Measurements from ENCODE around the gene ERCC4.

Gene ERCC4

GRCh38 chr16:13913374-13914292 lies 6.3 kb upstream of the ERCC4 start:
- Histone ChIP-seq H3K79me2 (ENCODE audit: control insufficient read depth, insufficient read depth, low read length, poor library complexity) (no peaks in the 10 kb centered on the region), H3K14ac (ENCODE audit: low read length) (no peak overlapping the region), H4K12ac (ENCODE audit: low read depth, low read length) (no peak overlapping the region), H4K8ac (ENCODE audit: low read depth, low read length) (no peak overlapping the region), H3K18ac (ENCODE audit: low read length) (no peak overlapping the region), H3K9me3 (ENCODE audit: insufficient read depth, low read depth, low read length) (no peaks in the 10 kb centered on the region), H3K4ac (ENCODE audit: low read depth, low read length) (no peak overlapping the region), H3K36me3 (ENCODE audit: control insufficient read depth in 1 of 2, insufficient read depth in 2 of 2, low read length in 2 of 2) (no peaks in the 10 kb centered on the region), H4K91ac (ENCODE audit: low read depth, low read length) (no peak overlapping the region), H3K4me2 (ENCODE audit: low read length) (no peak overlapping the region), H3K9ac (ENCODE audit: low read length) (no peak overlapping the region), H2BK12ac (ENCODE audit: low read length) (no peak overlapping the region), H2AFZ (ENCODE audit: insufficient read depth, low read length, poor library complexity) (no peak overlapping the region), H2BK5ac (ENCODE audit: low read depth, low read length, poor library complexity) (no peak overlapping the region), H2AK5ac (ENCODE audit: low read length) (no peak overlapping the region), H2BK120ac (ENCODE audit: insufficient read depth, low read length, poor library complexity) (no peak overlapping the region), H3K4me1 (ENCODE audit: control insufficient read depth in 1 of 2, insufficient read depth in 2 of 2, low read length in 2 of 2) (no peaks in the 10 kb centered on the region), H3K27ac (ENCODE audit: low read depth, low read length) (no peak overlapping the region), H3K4me3 (ENCODE audit: low read depth, low read length) (no peak overlapping the region), H3K23ac (ENCODE audit: low read length) (no peak overlapping the region), H3K79me1 (ENCODE audit: low read length) (no peaks in the 10 kb centered on the region), H3K27me3 (ENCODE audit: insufficient read depth, low read length) (no peaks in the 10 kb centered on the region)
- WGBS (ENCODE audit: extremely low coverage, insufficient coverage, insufficient read length) = no CpG with 5 or more reads among the region's 7 CpGs
- no peak for DNase-seq

- Histone ChIP-seq H3K14ac (ENCODE audit: low read length) (no peak overlapping the region), H3K18ac (ENCODE audit: low read length) (no peak overlapping the region), H3K79me1 (ENCODE audit: low read length) (peaks cover 1% of the 10 kb centered on the region), H3K36me3 (ENCODE audit: control insufficient read depth in 1 of 2, insufficient read depth in 2 of 2, low read length in 2 of 2) (no peaks in the 10 kb centered on the region), H2BK12ac (ENCODE audit: low read length) (no peak overlapping the region), H3K23ac (ENCODE audit: low read length) (no peak overlapping the region), H3K9ac (ENCODE audit: low read length) (no peak overlapping the region), H2AFZ (ENCODE audit: insufficient read depth, low read length, poor library complexity) (no peak overlapping the region), H4K8ac (ENCODE audit: low read depth, low read length) (no peak overlapping the region), H3K27me3 (ENCODE audit: insufficient read depth, low read length) (no peaks in the 10 kb centered on the region), H3K4me3 (ENCODE audit: low read depth, low read length) (no peak overlapping the region), H3K4me2 (ENCODE audit: low read length) (no peak overlapping the region), H2BK120ac (ENCODE audit: insufficient read depth, low read length, poor library complexity) (no peak overlapping the region), H4K91ac (ENCODE audit: low read depth, low read length) (no peak overlapping the region), H3K4ac (ENCODE audit: low read depth, low read length) (no peak overlapping the region), H3K4me1 (ENCODE audit: control insufficient read depth in 1 of 2, insufficient read depth in 2 of 2, low read length in 2 of 2) (peaks cover 0 to 2% of the 10 kb centered on the region in 2 experiments), H2BK5ac (ENCODE audit: low read depth, low read length, poor library complexity) (no peak overlapping the region), H3K79me2 (ENCODE audit: control insufficient read depth, insufficient read depth, low read length, poor library complexity) (peaks cover 1% of the 10 kb centered on the region), H4K12ac (ENCODE audit: low read depth, low read length) (no peak overlapping the region), H2AK5ac (ENCODE audit: low read length) (no peak overlapping the region), H3K9me3 (ENCODE audit: insufficient read depth, low read depth, low read length) (no peaks in the 10 kb centered on the region), H3K27ac (ENCODE audit: low read depth, low read length) (no peak overlapping the region)
- no peak for DNase-seq
- no CpG with 5 or more reads among the region's 10 CpGs for WGBS (ENCODE audit: extremely low coverage, insufficient coverage, insufficient read length)
These were observed 4.8 kb upstream of the ERCC4 start for GRCh38 chr16:13915033-13915635.

GRCh38 chr16:13919330-13919682 lies 648 bp upstream of the ERCC4 start:
- Histone ChIP-seq H3K23ac (ENCODE audit: low read length) (no peak overlapping the region), H3K36me3 (ENCODE audit: control insufficient read depth in 1 of 2, insufficient read depth in 2 of 2, low read length in 2 of 2) (peaks cover 3 to 4% of the 10 kb centered on the region in 2 experiments), H3K4me1 (ENCODE audit: control insufficient read depth in 1 of 2, insufficient read depth in 2 of 2, low read length in 2 of 2) (peaks cover 3 to 7% of the 10 kb centered on the region in 2 experiments), H3K27me3 (ENCODE audit: insufficient read depth, low read length) (no peaks in the 10 kb centered on the region), H2BK120ac (ENCODE audit: insufficient read depth, low read length, poor library complexity) (no peak overlapping the region), H4K91ac (ENCODE audit: low read depth, low read length) (no peak overlapping the region), H2AK5ac (ENCODE audit: low read length) (no peak overlapping the region), H3K4me2 (ENCODE audit: low read length) (peak overlapping the region; percentile 84), H4K8ac (ENCODE audit: low read depth, low read length) (peak overlapping the region; percentile 69), H2BK12ac (ENCODE audit: low read length) (no peak overlapping the region), H3K9ac (ENCODE audit: low read length) (peak overlapping the region; percentile 45), H2AFZ (ENCODE audit: insufficient read depth, low read length, poor library complexity) (peak overlapping the region; percentile 70), H3K14ac (ENCODE audit: low read length) (peak overlapping the region; percentile 26), H3K27ac (ENCODE audit: low read depth, low read length) (peak overlapping the region; percentile 21), H3K18ac (ENCODE audit: low read length) (no peak overlapping the region), H3K4me3 (ENCODE audit: low read depth, low read length) (no peak overlapping the region), H3K9me3 (ENCODE audit: insufficient read depth, low read depth, low read length) (no peaks in the 10 kb centered on the region), H3K4ac (ENCODE audit: low read depth, low read length) (no peak overlapping the region), H4K12ac (ENCODE audit: low read depth, low read length) (peak overlapping the region; percentile 19), H3K79me2 (ENCODE audit: control insufficient read depth, insufficient read depth, low read length, poor library complexity) (peaks cover 5% of the 10 kb centered on the region), H2BK5ac (ENCODE audit: low read depth, low read length, poor library complexity) (no peak overlapping the region), H3K79me1 (ENCODE audit: low read length) (peaks cover 4% of the 10 kb centered on the region)
- no CpG with 5 or more reads among the region's 3 CpGs for WGBS (ENCODE audit: extremely low coverage, insufficient coverage, insufficient read length)
- peak in 1 of 2 donors; percentile 63 for DNase-seq

GRCh38 chr16:13920510-13920818 lies 510 bp downstream of the ERCC4 start:
- H3K14ac ChIP-seq (ENCODE audit: low read length) = peak overlapping the region; percentile 92
- peak overlapping the region; percentile 56 for H2BK5ac ChIP-seq (ENCODE audit: low read depth, low read length, poor library complexity)
- H3K79me2 ChIP-seq (ENCODE audit: control insufficient read depth, insufficient read depth, low read length, poor library complexity) = peaks cover 5% of the 10 kb centered on the region
- H3K36me3 ChIP-seq (ENCODE audit: control insufficient read depth in 1 of 2, insufficient read depth in 2 of 2, low read length in 2 of 2) = peaks cover 3 to 4% of the 10 kb centered on the region in 2 experiments
- peak overlapping the region; percentile 43 for H2BK120ac ChIP-seq (ENCODE audit: insufficient read depth, low read length, poor library complexity)
- H3K18ac ChIP-seq (ENCODE audit: low read length) = peak overlapping the region; percentile 92
- peak overlapping the region; percentile 49 for H2AK5ac ChIP-seq (ENCODE audit: low read length)
- H4K91ac ChIP-seq (ENCODE audit: low read depth, low read length) = peak overlapping the region; percentile 87
- H3K4ac ChIP-seq (ENCODE audit: low read depth, low read length) = peak overlapping the region; percentile 70
- H3K27me3 ChIP-seq (ENCODE audit: insufficient read depth, low read length) = no peaks in the 10 kb centered on the region
- H3K9ac ChIP-seq (ENCODE audit: low read length) = peak overlapping the region; percentile 95
- H3K9me3 ChIP-seq (ENCODE audit: insufficient read depth, low read depth, low read length) = no peaks in the 10 kb centered on the region
- peak overlapping the region; percentile 98 for H2AFZ ChIP-seq (ENCODE audit: insufficient read depth, low read length, poor library complexity)
- WGBS (ENCODE audit: extremely low coverage, insufficient coverage, insufficient read length) = no CpG with 5 or more reads among the region's 10 CpGs
- H3K23ac ChIP-seq (ENCODE audit: low read length) = no peak overlapping the region
- H3K4me2 ChIP-seq (ENCODE audit: low read length) = peak overlapping the region; percentile 78
- peaks cover 4% of the 10 kb centered on the region for H3K79me1 ChIP-seq (ENCODE audit: low read length)
- no peak for DNase-seq
- H3K27ac ChIP-seq (ENCODE audit: low read depth, low read length) = no peak overlapping the region
- no peak overlapping the region for H2BK12ac ChIP-seq (ENCODE audit: low read length)
- H3K4me3 ChIP-seq (ENCODE audit: low read depth, low read length) = peak overlapping the region; percentile 95
- peak overlapping the region; percentile 93 for H4K12ac ChIP-seq (ENCODE audit: low read depth, low read length)
- peaks cover 3 to 7% of the 10 kb centered on the region in 2 experiments for H3K4me1 ChIP-seq (ENCODE audit: control insufficient read depth in 1 of 2, insufficient read depth in 2 of 2, low read length in 2 of 2)
- H4K8ac ChIP-seq (ENCODE audit: low read depth, low read length) = peak overlapping the region; percentile 98

All from trophoblast cell (in vitro differentiated cells and primary cell).